Fibroblast of lung (primary cell): Measurements from ENCODE around the gene EAF2. TPM values are rescaled to one million over a fixed set of nuclear protein-coding genes. Genes with fewer than 3 reads are reported as not detected.

Source experiments
- DNase-seq, 2 donors: peaks; one replicate each; pipeline versions ENCODE4 v3.0.0 to v3.0.0-alpha.2; 2010; ENCODE audit warnings: low read depth in 2 of 2
- H2AFZ ChIP-seq: 2 replicates; pipeline ENCODE4 v1.5.1; 2012; ENCODE audit warnings: low read length, control low read depth, inconsistent platforms
- H3K27ac ChIP-seq: 2 replicates; pipeline ENCODE4 v1.5.1; 2011; ENCODE audit warnings: low read length, control low read depth; ENCODE audit not compliant: insufficient read depth
- H3K27me3 ChIP-seq: 2 replicates; pipeline ENCODE4 v1.5.1; 2011; ENCODE audit warnings: mild to moderate bottlenecking, low read length; ENCODE audit not compliant: control insufficient read depth, insufficient read depth
- H3K36me3 ChIP-seq: 2 replicates; pipeline ENCODE4 v1.5.1; 2011; ENCODE audit warnings: low read length; ENCODE audit not compliant: control insufficient read depth, insufficient read depth
- H3K4me1 ChIP-seq: 2 replicates; pipeline ENCODE4 v1.5.1; 2011; ENCODE audit warnings: low read length; ENCODE audit not compliant: control insufficient read depth, insufficient read depth; ENCODE audit errors: extremely low read depth
- H3K4me2 ChIP-seq: 2 replicates; pipeline ENCODE4 v1.5.1; 2011; ENCODE audit warnings: low read length, control low read depth; ENCODE audit not compliant: insufficient read depth; ENCODE audit errors: extremely low read depth
- H3K4me3 ChIP-seq, 4 experiments: fragments of 200-600 bp in 1 of 4; sonication (generic) in 1 of 4; replicated peaks in 1 of 4; 2 replicates each; pipeline ENCODE4 v1.5.1; 2011 to 2016; ENCODE audit warnings: low read length in 4 of 4, low read depth in 3 of 4, mild to moderate bottlenecking in 3 of 4, control low read depth in 2 of 4, inconsistent platforms in 1 of 4, mixed read lengths in 1 of 4; ENCODE audit not compliant: insufficient read depth in 1 of 4; ENCODE audit errors: control extremely low read depth in 1 of 4
- H3K79me2 ChIP-seq: 2 replicates; pipeline ENCODE4 v1.5.1; 2012; ENCODE audit warnings: mild to moderate bottlenecking, low read length, inconsistent platforms; ENCODE audit not compliant: control insufficient read depth, insufficient read depth
- H3K9ac ChIP-seq: 2 replicates; pipeline ENCODE4 v1.5.1; 2011; ENCODE audit warnings: mild to moderate bottlenecking, low read length, control low read depth; ENCODE audit not compliant: insufficient read depth
- H3K9me3 ChIP-seq: 2 replicates; pipeline ENCODE4 v1.5.1; 2012; ENCODE audit warnings: low read depth, low read length; ENCODE audit not compliant: control insufficient read depth, insufficient read depth
- H4K20me1 ChIP-seq: 2 replicates; pipeline ENCODE4 v1.5.1; 2011; ENCODE audit warnings: low read length; ENCODE audit not compliant: control insufficient read depth, insufficient read depth; ENCODE audit errors: extremely low read depth
- EZH2 ChIP-seq: IDR thresholded peaks from 2 replicates; pipeline ENCODE4 v1.5.1; 2012; ENCODE audit warnings: low read length, control low read depth, mild to moderate bottlenecking; ENCODE audit errors: missing control alignments
- polyA plus RNA-seq, 2 donors: library from polyadenylated mRNA; depleted of rRNA in 1 of 2; stranded (reverse) in 1 of 2; unstranded in 1 of 2; fragments of >200 nt; gene quantifications; 2 replicates each; pipeline ENCODE4 v1.2.1, GENCODE V29; 2011 to 2012; ENCODE audit warnings: missing spikeins in 1 of 2
- total RNA-seq: library from RNA; depleted of rRNA; stranded (reverse); fragments of >200 nt; gene quantifications from 2 replicates; pipeline ENCODE4 v1.2.1, GENCODE V29; 2014
- TF ChIP-seq, protein P1 (sequence below), 2 donors: IDR thresholded peaks in 1 of 2; conservative IDR thresholded peaks in 1 of 2; 1 replicate in 1 of 2; 2 replicates in 1 of 2; pipeline ENCODE4 v1.5.1; 2011 to 2012; ENCODE audit warnings: low read length in 2 of 2, control low read depth in 1 of 2, inconsistent platforms in 1 of 2, low read depth in 1 of 2, mild to moderate bottlenecking in 1 of 2

Gene EAF2
- total and polyA plus RNA-seq, 2 donors (not counting 1 experiment from before 2014, with no cell fraction given), result 0.52 to 2.1 TPM

DNA sequence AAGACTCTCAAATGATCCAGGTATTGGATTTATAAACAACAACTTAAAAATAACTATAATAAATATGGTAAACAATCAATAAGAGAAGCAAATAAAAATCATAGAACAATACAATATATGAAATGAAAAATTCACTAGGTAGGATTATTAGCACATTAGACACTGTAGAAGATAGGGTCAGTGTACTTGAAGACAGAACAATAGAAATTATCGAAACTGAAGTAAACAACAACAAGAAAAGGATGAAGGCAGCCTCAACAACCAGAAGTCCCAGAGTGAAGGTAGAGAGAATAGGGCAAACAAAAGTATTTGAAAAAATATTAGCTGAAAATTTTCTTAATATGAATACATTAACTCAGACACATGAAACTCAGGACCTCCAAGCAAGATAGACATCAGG, 12.0 kb upstream of the EAF2 start:
- H3K36me3 ChIP-seq, result no peaks in the 10 kb centered on the region

GRCh38 chr3:121834157-121834670, 795 bp upstream of the EAF2 start:
- Histone ChIP-seq H4K20me1 (no peaks in the 10 kb centered on the region), H3K27me3 (no peaks in the 10 kb centered on the region), H3K4me3 (peak overlapping the region; percentile 76 to 95 (median 92)), H3K27ac (peak overlapping the region; percentile 91), H3K4me1 (no peaks in the 10 kb centered on the region), H3K4me2 (peak overlapping the region; percentile 99), H3K9me3 (no peaks in the 10 kb centered on the region), H3K36me3 (no peaks in the 10 kb centered on the region), H3K79me2 (peaks cover 10% of the 10 kb centered on the region), H3K9ac (peak overlapping the region; percentile 82), H2AFZ (peak overlapping the region; percentile 91)
- DNase-seq, result peak in 1 of 2 donors; percentile 14
- no peak for TF ChIP-seq EZH2
- TF ChIP-seq, protein P1, sequence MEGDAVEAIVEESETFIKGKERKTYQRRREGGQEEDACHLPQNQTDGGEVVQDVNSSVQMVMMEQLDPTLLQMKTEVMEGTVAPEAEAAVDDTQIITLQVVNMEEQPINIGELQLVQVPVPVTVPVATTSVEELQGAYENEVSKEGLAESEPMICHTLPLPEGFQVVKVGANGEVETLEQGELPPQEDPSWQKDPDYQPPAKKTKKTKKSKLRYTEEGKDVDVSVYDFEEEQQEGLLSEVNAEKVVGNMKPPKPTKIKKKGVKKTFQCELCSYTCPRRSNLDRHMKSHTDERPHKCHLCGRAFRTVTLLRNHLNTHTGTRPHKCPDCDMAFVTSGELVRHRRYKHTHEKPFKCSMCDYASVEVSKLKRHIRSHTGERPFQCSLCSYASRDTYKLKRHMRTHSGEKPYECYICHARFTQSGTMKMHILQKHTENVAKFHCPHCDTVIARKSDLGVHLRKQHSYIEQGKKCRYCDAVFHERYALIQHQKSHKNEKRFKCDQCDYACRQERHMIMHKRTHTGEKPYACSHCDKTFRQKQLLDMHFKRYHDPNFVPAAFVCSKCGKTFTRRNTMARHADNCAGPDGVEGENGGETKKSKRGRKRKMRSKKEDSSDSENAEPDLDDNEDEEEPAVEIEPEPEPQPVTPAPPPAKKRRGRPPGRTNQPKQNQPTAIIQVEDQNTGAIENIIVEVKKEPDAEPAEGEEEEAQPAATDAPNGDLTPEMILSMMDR (conservative IDR thresholded peaks at IDR 0.05 in 1 of 2, IDR thresholded peaks at IDR 0.05 in 1 of 2; ENCODE audit: low read depth in 1 of 2, low read length in 2 of 2), result no peak

More for the DNA sequence above, 12.0 kb upstream of the EAF2 start:
- Histone ChIP-seq H3K27me3 (no peaks in the 10 kb centered on the region), H3K79me2 (no peaks in the 10 kb centered on the region), H3K9me3 (no peaks in the 10 kb centered on the region), H3K4me1 (no peaks in the 10 kb centered on the region), H3K4me2 (no peak overlapping the region), H4K20me1 (no peaks in the 10 kb centered on the region), H2AFZ (no peak overlapping the region), H3K4me3 (no peak overlapping the region), H3K27ac (no peak overlapping the region), H3K9ac (no peak overlapping the region)
- DNase-seq, result no peak
- TF ChIP-seq EZH2, result no peak
- TF ChIP-seq, protein P1 (conservative IDR thresholded peaks at IDR 0.05 in 1 of 2, IDR thresholded peaks at IDR 0.05 in 1 of 2; ENCODE audit: low read depth in 1 of 2, low read length in 2 of 2), result no peak

DNA sequence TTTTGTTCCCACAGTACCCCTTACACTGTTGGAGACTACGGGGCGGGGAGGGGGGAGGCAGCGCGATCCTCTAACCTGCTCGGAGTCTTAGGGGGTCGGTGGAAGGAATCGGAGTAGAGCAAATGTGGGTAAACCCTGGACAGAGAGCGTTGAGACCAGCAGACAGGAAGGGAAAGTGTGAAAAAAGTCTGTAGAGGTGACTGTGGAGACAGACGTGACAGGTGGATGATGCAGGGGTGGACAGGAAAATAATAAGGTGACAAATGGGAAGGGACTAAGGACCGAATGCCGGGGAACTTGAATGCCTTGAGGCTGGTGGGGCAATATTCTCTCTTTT, 424 bp downstream of the EAF2 start:
- no peak for DNase-seq
- Histone ChIP-seq H3K27me3 (no peaks in the 10 kb centered on the region), H2AFZ (peak overlapping the region; percentile 88), H3K9ac (peak overlapping the region; percentile 3), H3K27ac (no peak overlapping the region), H3K4me3 (peak overlapping the region; percentile 76 to 95 (median 92)), H4K20me1 (no peaks in the 10 kb centered on the region), H3K9me3 (no peaks in the 10 kb centered on the region), H3K4me1 (no peaks in the 10 kb centered on the region), H3K36me3 (no peaks in the 10 kb centered on the region), H3K79me2 (peaks cover 10% of the 10 kb centered on the region), H3K4me2 (peak overlapping the region; percentile 90)
- no peak for TF ChIP-seq EZH2
- TF ChIP-seq, protein P1 (conservative IDR thresholded peaks at IDR 0.05 in 1 of 2, IDR thresholded peaks at IDR 0.05 in 1 of 2; ENCODE audit: low read depth in 1 of 2, low read length in 2 of 2), result no peak
